ENCODE results near the gene CA10. TPM values are rescaled to one million over a fixed set of nuclear protein-coding genes. Genes with fewer than 3 reads are reported as not detected.

The CA10 gene
- total RNA-seq, 1 donor from 2014 or later = not detected

GRCh38 chr17:51610834-51611233 lies 547.7 kb downstream of the CA10 start:
- DNase-seq (ENCODE audit: low read depth) = no peak

- DNase-seq (ENCODE audit: low read depth) = no peak
These were observed 548.4 kb downstream of the CA10 start for GRCh38 chr17:51610155-51610554.

DNA sequence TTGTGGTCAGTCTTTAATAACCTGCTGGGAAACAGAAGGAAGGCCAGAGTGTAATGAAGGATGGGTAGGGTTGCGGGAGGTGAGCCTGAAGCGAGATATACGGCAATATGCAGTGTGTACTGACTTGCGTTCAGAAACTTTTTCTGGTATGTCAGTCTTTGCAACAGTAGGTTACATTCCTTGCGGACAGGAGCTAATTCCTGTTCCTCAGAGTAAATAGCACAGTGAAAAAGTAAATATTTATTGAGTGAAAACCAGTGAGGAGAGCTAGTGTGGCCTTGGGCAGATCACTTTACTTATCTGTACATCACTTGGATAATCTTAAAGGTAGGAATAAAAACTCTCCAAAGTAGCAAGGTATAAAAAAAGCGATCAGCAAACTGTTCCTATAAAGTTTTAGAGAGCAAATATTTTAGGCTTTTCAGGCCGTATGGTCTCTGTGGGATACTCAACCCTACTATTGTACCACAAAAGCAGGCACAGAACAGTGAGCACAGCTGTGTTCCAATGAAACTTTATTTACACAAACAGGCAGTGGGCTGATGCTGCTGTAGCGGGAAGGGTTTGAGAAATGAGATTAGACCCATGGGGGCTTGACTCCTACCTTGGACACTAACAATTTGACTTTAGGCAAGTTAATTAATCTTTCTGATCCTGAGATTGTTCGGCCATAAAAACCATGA lies 550.1 kb downstream of the CA10 start:
- DNase-seq (ENCODE audit: low read depth) = no peak

- no peak for DNase-seq (ENCODE audit: low read depth)
These were observed 551.0 kb downstream of the CA10 start for GRCh38 chr17:51607512-51607911.

- DNase-seq (ENCODE audit: low read depth) = no peak
These were observed 554.1 kb downstream of the CA10 start for GRCh38 chr17:51604299-51605020.

GRCh38 chr17:51601622-51602261 lies 556.8 kb downstream of the CA10 start:
- no peak for DNase-seq (ENCODE audit: low read depth)

DNA sequence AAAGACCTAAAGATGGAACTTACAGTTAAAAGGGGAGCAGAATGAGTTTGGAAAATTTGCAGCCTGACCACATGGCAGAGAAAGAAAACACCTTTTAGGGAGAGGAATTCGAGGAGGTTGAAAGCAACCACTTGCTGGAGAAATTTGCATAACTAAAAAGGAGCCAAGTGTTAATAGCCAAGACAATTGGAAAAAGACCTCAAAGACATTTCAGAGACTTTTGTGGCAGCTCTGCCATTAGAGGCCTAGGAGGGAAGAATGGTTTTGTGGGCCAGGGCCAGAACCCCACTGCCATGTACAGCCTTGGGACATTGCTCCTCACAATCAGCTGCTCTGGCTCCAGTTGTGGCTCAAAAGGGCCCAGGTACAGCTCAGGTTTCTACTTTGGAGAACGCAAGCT lies 559.7 kb downstream of the CA10 start:
- DNase-seq (ENCODE audit: low read depth) = no peak

DNA sequence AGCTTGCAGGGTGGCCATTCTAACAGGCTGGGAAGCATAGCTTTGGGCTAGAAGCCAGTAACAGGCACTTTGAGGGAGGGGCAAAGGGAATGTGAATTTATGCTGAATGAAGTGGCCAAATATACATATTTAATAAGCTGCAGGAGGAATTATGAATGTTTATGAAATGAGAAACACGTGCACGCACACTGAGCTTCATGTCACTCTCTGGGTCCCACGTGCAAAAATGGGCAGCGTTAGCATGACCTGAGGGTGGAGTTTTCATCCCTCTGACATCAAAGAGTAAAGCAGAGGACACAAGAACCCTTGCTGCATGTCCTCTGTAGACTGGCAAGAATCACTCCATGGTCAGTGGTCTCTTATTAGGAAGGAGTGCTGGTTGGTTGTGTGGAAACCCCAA lies 561.2 kb downstream of the CA10 start:
- DNase-seq (ENCODE audit: low read depth) = no peak

GRCh38 chr17:51595826-51596398 lies 562.6 kb downstream of the CA10 start:
- no peak for DNase-seq (ENCODE audit: low read depth)

DNA sequence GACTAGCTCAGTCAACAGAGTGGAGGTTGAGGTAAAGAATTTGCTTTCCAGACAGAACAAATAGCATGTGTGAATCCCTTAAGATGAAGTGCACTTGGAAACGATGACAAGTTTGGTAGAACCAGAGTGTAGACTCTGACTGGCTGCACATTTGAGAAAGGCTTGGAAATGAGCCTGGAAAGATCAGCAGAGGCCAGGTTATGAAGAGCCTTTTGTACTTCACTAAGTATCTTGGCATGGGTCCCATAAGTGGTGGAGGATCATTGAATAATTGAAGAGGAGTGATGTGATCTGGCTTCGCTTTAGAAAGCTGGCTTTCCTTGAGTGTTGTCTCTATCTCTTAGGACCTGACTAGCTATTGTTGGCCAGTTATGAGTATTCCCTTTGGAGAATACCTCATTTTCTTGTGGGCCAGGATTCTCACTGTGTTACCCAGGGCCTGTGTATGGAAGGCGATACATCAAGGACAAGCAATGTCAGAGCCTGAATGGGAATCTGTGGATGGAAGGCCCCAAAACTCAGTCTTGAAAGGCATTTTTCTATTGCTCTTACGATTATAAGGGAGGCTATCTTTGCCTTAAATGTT lies 568.4 kb downstream of the CA10 start:
- DNase-seq (ENCODE audit: low read depth) = no peak

DNA sequence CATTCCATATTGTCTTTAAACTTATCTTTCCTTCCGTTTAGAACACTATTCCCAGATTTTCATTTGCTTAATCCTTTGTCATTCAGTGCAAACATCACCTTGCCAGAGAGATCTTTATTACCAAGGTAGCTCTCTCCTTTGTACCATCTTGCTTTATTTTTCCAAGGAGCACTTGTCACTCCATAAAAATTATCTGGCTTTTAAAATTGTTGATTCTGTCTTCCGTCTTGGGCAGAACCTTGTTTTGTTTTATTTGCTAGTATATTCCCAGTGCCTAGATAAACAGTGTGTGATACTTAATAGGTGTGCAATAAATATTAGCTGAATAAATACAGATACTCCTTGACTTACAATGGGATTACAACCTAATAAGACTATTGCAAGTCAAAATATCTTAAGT lies 570.5 kb downstream of the CA10 start:
- no peak for DNase-seq (ENCODE audit: low read depth)

DNA sequence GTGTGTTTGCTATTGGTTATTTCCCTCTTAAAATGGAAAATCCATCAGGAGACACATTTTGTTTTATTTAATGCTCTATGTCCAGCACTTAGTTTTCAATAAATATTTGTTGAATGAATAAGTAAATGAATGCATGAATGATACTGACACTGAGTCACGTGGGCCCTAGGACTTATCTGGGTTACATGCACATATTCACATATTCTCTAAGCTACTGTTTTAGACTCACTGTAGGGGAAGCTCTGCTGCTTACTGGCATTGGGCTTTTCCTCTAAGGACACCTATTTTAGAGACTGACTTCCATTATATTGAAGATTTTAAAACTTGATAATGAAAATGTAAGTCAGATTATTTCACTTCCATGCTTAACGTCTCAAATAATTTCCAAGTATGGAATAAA lies 571.0 kb downstream of the CA10 start:
- DNase-seq (ENCODE audit: low read depth) = no peak

GRCh38 chr17:51585514-51586104 lies 572.9 kb downstream of the CA10 start:
- DNase-seq (ENCODE audit: low read depth) = no peak

DNA sequence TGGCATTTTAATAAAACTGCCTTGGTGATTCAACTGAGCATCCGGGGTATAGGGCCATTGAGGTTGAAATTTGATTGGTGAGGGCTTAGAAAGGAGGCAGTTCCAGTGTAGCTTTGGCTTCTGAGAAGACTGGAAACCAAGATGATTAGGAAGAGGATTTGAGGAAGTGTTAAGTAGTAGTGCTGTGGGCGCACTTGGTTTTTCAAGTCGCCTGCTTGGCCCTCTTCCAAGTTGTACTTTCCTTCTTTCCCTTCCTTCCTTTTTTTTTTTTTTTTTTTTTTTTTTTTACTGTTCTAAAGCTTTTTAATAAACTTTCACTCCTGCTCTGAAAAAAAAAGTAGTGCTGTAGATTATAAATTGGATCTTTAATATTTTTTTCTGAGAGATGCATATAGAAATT lies 577.6 kb downstream of the CA10 start:
- no peak for DNase-seq (ENCODE audit: low read depth)

All from myocyte (in vitro differentiated cells).